Peyer's patch (tissue), 4 donors: ENCODE results near the gene EIF3L. TPM values are rescaled to one million over a fixed set of nuclear protein-coding genes. Genes with fewer than 3 reads are reported as not detected.

Experiments used
- DNase-seq, 3 donors: peaks; one replicate each; pipeline ENCODE4 v3.0.0-alpha.2; 2017 to 2019
- H3K27ac ChIP-seq, 4 donors: fragments of 200-600 bp; sonication (generic); one replicate each; pipeline ENCODE4 v1.5.1; 2016 to 2019
- H3K27me3 ChIP-seq, 2 donors: fragments of 200-600 bp; sonication (generic); one replicate each; pipeline ENCODE4 v1.5.1; 2019
- H3K36me3 ChIP-seq, 3 donors: fragments of 200-600 bp; sonication (generic); one replicate each; pipeline ENCODE4 v1.5.1; 2016 to 2019
- H3K4me1 ChIP-seq, 4 donors: fragments of 200-600 bp; sonication (generic); one replicate each; pipeline ENCODE4 v1.5.1; 2016 to 2019
- H3K4me3 ChIP-seq, 4 donors: fragments of 200-600 bp; sonication (generic); 1 replicate in 3 of 4; 2 replicates in 1 of 4; pipeline ENCODE4 v1.5.1; 2016 to 2019; ENCODE audit warnings: mild to moderate bottlenecking in 1 of 4
- H3K9me3 ChIP-seq, 4 donors: fragments of 200-600 bp; sonication (generic); one replicate each; pipeline ENCODE4 v1.5.1; 2016 to 2019; ENCODE audit warnings: mild to moderate bottlenecking in 1 of 4
- CTCF ChIP-seq, 6 experiments: fragments of 450-650 bp in 4 of 6; fragments of 200-600 bp in 2 of 6; sonication (generic) in 1 of 6; IDR thresholded peaks; one replicate each; pipeline ENCODE4 v1.5.1; 2017 to 2019; ENCODE audit warnings: antibody characterized with exemption in 6 of 6, mild to moderate bottlenecking in 3 of 6, moderate library complexity in 1 of 6
- POLR2A ChIP-seq, 2 donors: fragments of 450-650 bp; IDR thresholded peaks; one replicate each; pipeline ENCODE4 v1.5.1; 2017; ENCODE audit warnings: antibody characterized with exemption in 2 of 2, mild to moderate bottlenecking in 2 of 2, moderate library complexity in 2 of 2
- total RNA-seq, 4 donors: library from RNA; depleted of rRNA; stranded (reverse); fragments of >200 nt; gene quantifications; one replicate each; pipeline ENCODE4 v1.1.0, GENCODE V29; 2016

Gene EIF3L
- total RNA-seq, 4 donors from 2014 or later, result 123 to 229 (median 185) TPM

DNA sequence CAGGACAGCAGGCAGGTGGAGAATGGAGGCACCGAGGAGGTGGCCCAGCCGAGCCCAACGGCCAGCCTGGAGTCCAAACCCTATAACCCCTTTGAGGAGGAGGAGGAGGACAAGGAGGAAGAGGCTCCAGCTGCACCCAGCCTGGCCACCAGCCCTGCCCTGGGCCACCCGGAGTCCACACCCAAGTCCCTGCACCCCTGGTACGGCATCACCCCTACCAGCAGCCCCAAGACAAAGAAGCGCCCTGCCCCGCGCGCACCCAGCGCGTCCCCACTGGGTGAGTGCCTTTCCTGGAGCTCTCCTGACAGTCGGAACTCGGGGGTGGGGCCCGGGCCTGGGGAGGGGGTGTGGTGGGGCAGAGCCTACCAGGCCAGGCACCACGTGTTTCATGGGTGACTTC is 76.5 kb downstream of the EIF3L start:
- no peak for TF ChIP-seq CTCF (IDR thresholded peaks at IDR 0.05)
- no peak for TF ChIP-seq POLR2A (IDR thresholded peaks at IDR 0.05)
- Histone ChIP-seq H3K27ac (no peak overlapping the region), H3K4me3 (no peak overlapping the region), H3K36me3 (peaks cover 0 to 83% (median 0%) of the 10 kb centered on the region in 3 donors), H3K4me1 (no peaks in the 10 kb centered on the region), H3K9me3 (no peaks in the 10 kb centered on the region), H3K27me3 (no peaks in the 10 kb centered on the region)
- DNase-seq, result no peak

GRCh38 chr22:37926358-37926757 is 77.1 kb downstream of the EIF3L start:
- TF ChIP-seq CTCF (IDR thresholded peaks at IDR 0.05), result no peak
- no peak for TF ChIP-seq POLR2A (IDR thresholded peaks at IDR 0.05)
- Histone ChIP-seq H3K9me3 (no peaks in the 10 kb centered on the region), H3K4me1 (no peaks in the 10 kb centered on the region), H3K27ac (no peak overlapping the region), H3K4me3 (no peak overlapping the region), H3K27me3 (no peaks in the 10 kb centered on the region), H3K36me3 (peaks cover 0 to 79% (median 0%) of the 10 kb centered on the region in 3 donors)
- no peak for DNase-seq

DNA sequence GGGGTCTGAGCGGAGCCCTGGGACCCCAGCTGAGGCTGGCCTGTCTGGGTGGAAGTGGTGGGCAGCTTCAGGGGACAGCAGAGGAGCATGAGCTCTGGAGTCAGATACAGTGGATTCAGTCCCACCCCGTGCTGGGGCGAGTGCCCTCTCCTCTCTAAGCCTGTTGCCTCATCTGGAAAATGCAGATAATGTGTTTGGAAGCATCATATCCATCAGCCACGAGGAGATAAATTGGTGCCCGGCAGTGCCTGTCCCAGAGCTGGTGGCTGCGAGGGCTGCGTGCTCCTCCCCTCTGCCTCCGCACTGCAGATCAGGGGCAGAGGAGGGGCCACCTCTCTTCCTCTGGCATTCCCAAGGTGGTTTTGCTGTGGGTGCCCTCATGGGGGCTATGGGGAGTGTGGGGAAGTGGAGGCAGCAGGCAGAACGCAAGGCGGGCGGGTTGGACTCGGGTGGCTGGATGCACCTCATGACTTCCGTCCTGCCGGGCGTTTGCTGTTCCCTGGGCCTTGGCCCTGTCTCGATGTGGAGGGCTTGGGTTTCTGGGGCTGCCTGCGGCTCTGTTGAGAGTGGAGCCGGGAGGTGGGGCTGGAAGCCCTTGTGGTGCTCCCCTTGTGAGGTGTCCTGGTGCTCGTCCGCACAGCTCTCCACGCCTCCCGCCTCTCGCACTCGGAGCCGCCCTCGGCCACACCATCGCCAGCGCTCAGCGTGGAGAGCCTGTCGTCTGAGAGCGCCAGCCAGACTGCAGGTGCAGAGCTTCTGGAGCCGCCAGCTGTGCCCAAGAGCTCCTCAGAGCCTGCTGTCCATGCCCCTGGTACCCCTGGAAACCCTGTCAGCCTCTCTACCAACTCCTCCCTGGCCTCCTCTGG is 77.8 kb downstream of the EIF3L start:
- Histone ChIP-seq H3K27ac (no peak overlapping the region), H3K27me3 (no peaks in the 10 kb centered on the region), H3K4me3 (no peak overlapping the region), H3K36me3 (peaks cover 0 to 80% (median 0%) of the 10 kb centered on the region in 3 donors), H3K9me3 (no peaks in the 10 kb centered on the region), H3K4me1 (no peaks in the 10 kb centered on the region)
- DNase-seq, result no peak
- no peak for TF ChIP-seq POLR2A (IDR thresholded peaks at IDR 0.05)
- TF ChIP-seq CTCF (IDR thresholded peaks at IDR 0.05), result no peak

- DNase-seq, result no peak
- no peak overlapping the region for H3K27ac ChIP-seq
- H3K36me3 ChIP-seq, result peaks cover 0 to 82% (median 0%) of the 10 kb centered on the region in 3 donors
- no peaks in the 10 kb centered on the region for H3K27me3 ChIP-seq
- TF ChIP-seq POLR2A (IDR thresholded peaks at IDR 0.05) (no peak), CTCF (IDR thresholded peaks at IDR 0.05) (no peak)
- no peaks in the 10 kb centered on the region for H3K9me3 ChIP-seq
- no peaks in the 10 kb centered on the region for H3K4me1 ChIP-seq
- no peak overlapping the region for H3K4me3 ChIP-seq
Measured at GRCh38 chr22:37927637-37927936, 78.4 kb downstream of the EIF3L start.

DNA sequence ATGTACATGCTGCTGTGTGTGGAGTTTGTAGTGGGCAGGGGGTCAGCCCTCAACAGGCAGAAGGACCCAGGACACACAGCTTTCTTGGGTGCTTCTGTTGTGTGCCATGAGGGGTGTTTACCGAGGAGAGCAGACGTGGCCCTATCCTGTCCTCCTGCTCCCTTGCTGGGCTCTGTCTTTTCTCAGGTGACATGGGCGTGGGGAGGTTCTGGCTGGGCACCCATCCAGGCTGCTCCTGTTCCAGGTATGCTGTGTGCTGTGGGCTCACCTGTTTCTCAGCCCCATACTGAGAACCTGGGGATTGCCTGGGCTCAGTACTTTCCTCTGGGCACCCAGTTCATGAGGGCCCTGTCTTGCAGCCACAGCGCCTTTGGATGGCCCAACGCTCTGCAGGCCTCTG is 80.2 kb downstream of the EIF3L start:
- TF ChIP-seq POLR2A (IDR thresholded peaks at IDR 0.05), result no peak
- TF ChIP-seq CTCF (IDR thresholded peaks at IDR 0.05), result no peak
- no peak overlapping the region for H3K27ac ChIP-seq
- no peak for DNase-seq
- H3K9me3 ChIP-seq, result no peaks in the 10 kb centered on the region
- peaks cover 0 to 16% (median 4%) of the 10 kb centered on the region in 4 donors for H3K4me1 ChIP-seq
- no peak overlapping the region for H3K4me3 ChIP-seq
- peaks cover 0 to 78% (median 0%) of the 10 kb centered on the region in 3 donors for H3K36me3 ChIP-seq
- H3K27me3 ChIP-seq, result no peaks in the 10 kb centered on the region
